ENCODE measurements around the gene TEPSIN. TPM values are rescaled to one million over a fixed set of nuclear protein-coding genes. Genes with fewer than 3 reads are reported as not detected.

The TEPSIN gene
- total RNA-seq, 4 donors from 2014 or later: 37.9 to 82.2 (median 64.9) TPM

- Histone ChIP-seq H3K36me3 (peaks cover 12 to 15% of the 10 kb centered on the region in 2 donors), H3K4me1 (peaks cover 6 to 21% of the 10 kb centered on the region in 2 donors), H3K4me3 (replicated peaks in 1 of 3) (peak overlapping the region in 1 of 3 donors; percentile 8), H3K9me3 (no peaks in the 10 kb centered on the region), H3K27ac (peak overlapping the region; percentile 63 to 73 (median 69)), H3K27me3 (no peaks in the 10 kb centered on the region)
- intact Hi-C loops (cut with DNase I): no loop called here
- 65 to 69% methylated on average over 10 to 12 of the region's 12 CpGs for WGBS, 2 donors
- no peak for DNase-seq
- TF ChIP-seq POLR2A (IDR thresholded peaks at IDR 0.05) (no peak), CTCF (IDR thresholded peaks at IDR 0.05) (no peak)
Observed at GRCh38 chr17:81285894-81286293, 47.0 kb upstream of the TEPSIN start.

GRCh38 chr17:81285179-81285878 is 46.5 kb upstream of the TEPSIN start:
- Histone ChIP-seq H3K36me3 (peaks cover 12 to 15% of the 10 kb centered on the region in 2 donors), H3K9me3 (no peaks in the 10 kb centered on the region), H3K27me3 (no peaks in the 10 kb centered on the region), H3K27ac (peak overlapping the region; percentile 63 to 73 (median 69)), H3K4me1 (peaks cover 6 to 21% of the 10 kb centered on the region in 2 donors), H3K4me3 (replicated peaks in 1 of 3) (peak overlapping the region in 1 of 3 donors; percentile 8)
- WGBS, 2 donors: 55 to 70% methylated on average over 13 to 36 of the region's 37 CpGs
- intact Hi-C loops (cut with DNase I): no loop called here
- TF ChIP-seq CTCF (IDR thresholded peaks at IDR 0.05) (no peak), POLR2A (IDR thresholded peaks at IDR 0.05) (no peak)
- DNase-seq: peak; percentile 39 to 44

GRCh38 chr17:81282876-81283275 is 44.0 kb upstream of the TEPSIN start:
- Histone ChIP-seq H3K9me3 (no peaks in the 10 kb centered on the region), H3K27ac (no peak overlapping the region), H3K27me3 (no peaks in the 10 kb centered on the region), H3K4me1 (peaks cover 8 to 29% of the 10 kb centered on the region in 2 donors), H3K36me3 (peaks cover 17 to 26% of the 10 kb centered on the region in 2 donors), H3K4me3 (replicated peaks in 1 of 3) (no peak overlapping the region)
- 95 to 96% methylated on average over 16 of the region's 16 CpGs for WGBS, 2 donors
- no peak for DNase-seq
- TF ChIP-seq CTCF (IDR thresholded peaks at IDR 0.05) (no peak), POLR2A (IDR thresholded peaks at IDR 0.05) (no peak)
- intact Hi-C loops (cut with DNase I): no loop called here

GRCh38 chr17:81282141-81282540 is 43.3 kb upstream of the TEPSIN start:
- Histone ChIP-seq H3K4me1 (peaks cover 15 to 31% of the 10 kb centered on the region in 2 donors), H3K27ac (no peak overlapping the region), H3K9me3 (no peaks in the 10 kb centered on the region), H3K4me3 (replicated peaks in 1 of 3) (no peak overlapping the region), H3K27me3 (no peaks in the 10 kb centered on the region), H3K36me3 (peaks cover 17 to 25% of the 10 kb centered on the region in 2 donors)
- TF ChIP-seq POLR2A (IDR thresholded peaks at IDR 0.05) (no peak), CTCF (IDR thresholded peaks at IDR 0.05) (no peak)
- intact Hi-C loops (cut with DNase I): no loop called here
- DNase-seq: no peak
- WGBS, 2 donors: 96 to 97% methylated on average over 24 to 28 of the region's 33 CpGs

- no peaks in the 10 kb centered on the region for H3K27me3 ChIP-seq
- H3K27ac ChIP-seq: no peak overlapping the region
- no peak for DNase-seq
- peaks cover 17 to 31% of the 10 kb centered on the region in 2 donors for H3K36me3 ChIP-seq
- WGBS, 2 donors: 93% methylated on average over 19 to 23 of the region's 24 CpGs
- H3K9me3 ChIP-seq: no peaks in the 10 kb centered on the region
- no peak overlapping the region for H3K4me3 ChIP-seq (replicated peaks in 1 of 3)
- TF ChIP-seq CTCF (IDR thresholded peaks at IDR 0.05) (no peak), POLR2A (IDR thresholded peaks at IDR 0.05) (no peak)
- intact Hi-C loops (cut with DNase I): no loop called here
- H3K4me1 ChIP-seq: peaks cover 14 to 22% of the 10 kb centered on the region in 2 donors
Observed at GRCh38 chr17:81280571-81280970, 41.7 kb upstream of the TEPSIN start.
